WI38 (cell line): ENCODE measurements around the gene IRS1.

Source experiments
- H3K4me3 ChIP-seq: 2 replicates; pipeline ENCODE4 v1.5.1; 2011; ENCODE audit warnings: low read depth, mild to moderate bottlenecking, control low read depth, low read length
- TF ChIP-seq, protein P1 (sequence below): IDR thresholded peaks from 2 replicates; pipeline ENCODE4 v1.5.1; 2012; ENCODE audit warnings: low read depth, mild to moderate bottlenecking, control low read depth, low read length

The IRS1 gene

DNA sequence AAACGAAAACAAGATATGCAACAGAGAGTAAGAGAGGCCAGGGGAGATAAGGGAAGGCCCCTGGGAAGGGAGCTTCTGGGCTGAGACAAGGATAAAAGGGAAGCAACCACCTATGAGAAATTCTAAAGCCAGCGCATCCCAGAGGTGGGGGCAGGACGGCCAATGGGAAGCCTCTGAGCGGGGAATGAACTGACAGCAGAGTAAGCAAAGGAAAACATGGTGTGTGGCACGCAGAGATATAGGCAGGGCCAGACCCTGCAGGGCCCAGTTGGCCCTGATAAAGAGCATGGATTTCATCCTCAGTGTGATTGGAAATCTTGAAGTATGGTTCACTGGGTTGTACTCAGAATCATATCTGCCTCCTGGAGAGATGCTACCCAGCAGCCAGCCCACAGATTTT, 78.7 kb downstream of the IRS1 start:
- TF ChIP-seq, protein P1, sequence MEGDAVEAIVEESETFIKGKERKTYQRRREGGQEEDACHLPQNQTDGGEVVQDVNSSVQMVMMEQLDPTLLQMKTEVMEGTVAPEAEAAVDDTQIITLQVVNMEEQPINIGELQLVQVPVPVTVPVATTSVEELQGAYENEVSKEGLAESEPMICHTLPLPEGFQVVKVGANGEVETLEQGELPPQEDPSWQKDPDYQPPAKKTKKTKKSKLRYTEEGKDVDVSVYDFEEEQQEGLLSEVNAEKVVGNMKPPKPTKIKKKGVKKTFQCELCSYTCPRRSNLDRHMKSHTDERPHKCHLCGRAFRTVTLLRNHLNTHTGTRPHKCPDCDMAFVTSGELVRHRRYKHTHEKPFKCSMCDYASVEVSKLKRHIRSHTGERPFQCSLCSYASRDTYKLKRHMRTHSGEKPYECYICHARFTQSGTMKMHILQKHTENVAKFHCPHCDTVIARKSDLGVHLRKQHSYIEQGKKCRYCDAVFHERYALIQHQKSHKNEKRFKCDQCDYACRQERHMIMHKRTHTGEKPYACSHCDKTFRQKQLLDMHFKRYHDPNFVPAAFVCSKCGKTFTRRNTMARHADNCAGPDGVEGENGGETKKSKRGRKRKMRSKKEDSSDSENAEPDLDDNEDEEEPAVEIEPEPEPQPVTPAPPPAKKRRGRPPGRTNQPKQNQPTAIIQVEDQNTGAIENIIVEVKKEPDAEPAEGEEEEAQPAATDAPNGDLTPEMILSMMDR: no peak
- H3K4me3 ChIP-seq: no peak overlapping the region

DNA sequence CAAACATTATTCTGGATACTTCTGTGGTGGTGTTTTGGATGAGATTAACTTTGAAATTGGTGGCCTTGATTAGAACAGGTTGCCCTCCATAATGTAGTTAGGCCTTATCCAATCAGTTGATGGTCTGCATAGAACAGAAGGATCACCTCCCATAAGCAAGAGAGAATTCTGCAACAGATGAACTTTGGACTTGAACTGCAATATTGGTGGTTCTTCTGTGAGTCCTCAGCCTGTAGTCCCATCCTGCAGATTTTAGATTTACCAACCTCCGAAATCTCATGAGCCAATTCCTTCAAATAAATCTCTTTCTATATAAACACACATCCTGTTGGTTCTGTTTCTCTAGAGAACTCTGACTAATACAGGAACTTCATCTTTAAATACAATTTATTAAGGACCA, 81.9 kb downstream of the IRS1 start:
- no peak overlapping the region for H3K4me3 ChIP-seq
- TF ChIP-seq, protein P1: no peak

DNA sequence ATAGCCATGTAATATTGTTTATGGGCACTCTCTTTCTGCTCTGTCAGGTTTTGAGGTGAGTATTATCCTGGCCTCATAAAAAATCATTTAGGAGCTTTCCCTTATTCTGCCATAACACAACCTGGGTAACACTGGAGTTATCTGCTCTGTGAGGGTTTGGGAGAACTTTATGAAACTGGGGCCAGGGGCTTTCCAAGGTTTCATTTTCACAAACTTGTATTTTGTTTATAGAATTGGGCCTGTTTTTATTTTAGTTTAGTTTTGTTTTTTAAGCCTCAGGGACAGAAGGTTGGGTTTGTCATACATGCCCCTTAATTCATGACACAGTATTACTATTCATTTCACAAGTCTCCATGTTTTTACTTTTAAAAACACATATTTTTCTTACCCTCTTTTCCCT, 83.5 kb downstream of the IRS1 start:
- TF ChIP-seq, protein P1: no peak
- no peak overlapping the region for H3K4me3 ChIP-seq

DNA sequence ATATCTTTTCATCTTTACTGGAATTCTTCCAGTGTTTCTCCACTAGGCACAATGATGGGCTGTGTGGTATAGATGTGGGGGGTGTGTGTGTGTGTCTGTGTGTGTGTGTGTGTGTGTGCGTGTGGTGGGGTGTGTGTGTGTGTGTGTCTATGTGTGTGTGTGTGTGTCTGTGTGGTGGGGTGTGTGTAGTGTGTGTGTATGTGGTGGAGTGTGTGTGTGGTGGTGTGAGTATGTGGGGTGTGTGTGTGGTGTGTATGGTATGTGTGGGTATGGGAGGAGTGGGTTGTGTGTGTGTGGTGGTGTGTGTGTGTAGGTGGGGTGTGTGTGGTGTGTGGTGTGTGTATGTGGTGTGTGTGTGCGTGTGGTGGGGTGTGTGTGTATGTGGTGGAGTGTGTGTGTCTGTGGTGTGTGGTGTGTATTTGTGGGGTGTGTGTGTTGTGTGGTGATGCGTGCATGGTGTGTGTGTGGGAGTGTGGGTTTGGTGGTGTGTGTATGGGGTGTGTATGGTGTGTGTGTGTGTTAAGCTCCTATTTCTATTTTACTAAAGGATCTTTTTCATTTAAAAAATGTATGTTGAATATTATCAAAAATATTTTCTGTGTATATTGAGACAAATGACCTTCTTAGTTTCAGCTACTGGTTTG, 84.2 kb downstream of the IRS1 start:
- no peak overlapping the region for H3K4me3 ChIP-seq
- TF ChIP-seq, protein P1: no peak

DNA sequence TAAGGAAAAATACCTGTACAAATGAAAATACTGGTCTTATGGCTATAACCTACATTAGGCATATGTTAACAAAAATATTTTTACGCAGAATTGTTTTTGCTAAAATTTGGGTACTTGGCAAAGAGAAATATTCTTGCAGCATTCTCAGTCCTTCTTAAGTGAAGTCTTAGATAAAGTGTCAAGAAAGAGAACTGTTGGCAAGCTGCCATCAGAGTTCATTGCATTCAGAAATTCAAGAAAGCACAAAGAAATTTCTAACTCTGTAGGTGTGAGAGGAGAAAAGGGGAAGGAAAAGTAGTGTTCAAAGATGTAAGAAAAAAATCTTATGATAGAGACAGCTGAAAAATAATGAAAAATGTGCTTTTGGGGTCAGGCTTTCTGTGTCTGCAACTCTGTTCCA, 86.7 kb downstream of the IRS1 start:
- TF ChIP-seq, protein P1: no peak
- H3K4me3 ChIP-seq: no peak overlapping the region

DNA sequence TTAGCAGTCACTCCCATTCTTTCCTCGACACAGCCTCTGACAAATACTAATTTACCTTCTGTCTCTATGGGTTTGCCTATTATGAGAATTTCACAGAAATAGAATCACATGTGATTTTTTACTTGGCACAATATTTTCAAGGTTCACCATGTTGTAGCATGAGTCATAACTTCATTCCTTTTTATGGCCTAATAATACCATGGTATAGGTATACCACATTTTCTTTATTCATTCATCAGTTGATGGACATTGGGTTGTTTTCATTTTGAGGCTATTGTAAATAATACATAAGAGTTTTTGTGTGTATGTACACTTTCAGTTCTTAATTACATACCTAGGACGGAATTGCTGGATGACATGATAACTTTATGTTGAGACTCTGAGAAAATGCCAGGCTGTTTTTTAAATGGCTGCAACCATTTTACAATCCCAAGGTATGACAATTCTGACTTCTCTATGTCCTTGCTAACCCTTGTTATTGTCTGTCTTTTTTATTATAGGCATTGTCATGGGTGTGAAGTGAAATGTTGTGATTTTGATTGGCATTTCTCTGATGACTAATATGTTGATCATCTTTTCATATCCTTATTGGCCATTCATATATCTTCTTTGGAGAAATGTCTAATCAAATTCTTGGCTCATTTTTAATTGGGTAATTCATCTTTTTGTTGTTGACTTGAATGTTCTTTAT, 87.9 kb downstream of the IRS1 start:
- TF ChIP-seq, protein P1: no peak
- H3K4me3 ChIP-seq: no peak overlapping the region

DNA sequence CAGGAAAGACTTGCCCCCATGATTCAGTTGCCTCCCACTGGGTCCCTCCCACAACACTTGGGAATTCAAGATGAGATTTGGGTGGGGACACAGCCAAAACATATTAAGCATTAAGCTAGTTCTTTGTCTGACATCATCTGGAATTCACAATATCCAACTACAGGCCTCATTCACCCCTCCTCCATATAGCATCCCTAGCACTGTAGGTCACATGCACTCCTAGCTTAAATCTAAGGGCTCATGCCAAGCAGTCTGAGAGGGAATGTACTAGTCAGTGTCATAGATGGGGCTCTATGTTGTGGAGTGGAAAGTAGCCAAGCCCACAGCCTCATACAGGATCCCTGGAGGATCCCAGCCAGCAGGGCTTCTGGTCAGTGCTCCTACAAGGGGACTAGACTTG, 92.1 kb downstream of the IRS1 start:
- TF ChIP-seq, protein P1: no peak
- H3K4me3 ChIP-seq: no peak overlapping the region
